Upper lobe of left lung (tissue), 6 donors: ENCODE data around the gene MATN4. TPM values are rescaled to one million over a fixed set of nuclear protein-coding genes. Genes with fewer than 3 reads are reported as not detected.
A peak's percentile ranks its signal among the peaks of the same experiment; 100 is the strongest.

Source experiments
- ATAC-seq, 2 donors: fragments of 200-7000 bp; cut with Tn5 transposase; one replicate each; pipeline ENCODE4 v1.9.1; 2022; ENCODE audit warnings: mild to moderate bottlenecking in 2 of 2, moderate library complexity in 2 of 2; ENCODE audit not compliant: low FRiP score in 2 of 2
- DNase-seq, 2 donors: peaks; one replicate each; pipeline ENCODE4 v3.0.0-alpha.2; 2019 to 2020
- H3K27ac ChIP-seq, 4 donors: fragments of 200-600 bp; sonication (generic); one replicate each; pipeline ENCODE4 v1.5.1; 2016 to 2019
- H3K27me3 ChIP-seq, 4 donors: fragments of 200-600 bp; sonication (generic); one replicate each; pipeline ENCODE4 v1.5.1; 2017 to 2019
- H3K36me3 ChIP-seq, 4 donors: fragments of 200-600 bp; sonication (generic); one replicate each; pipeline ENCODE4 v1.5.1; 2016 to 2019
- H3K4me1 ChIP-seq, 4 donors: fragments of 200-600 bp; sonication (generic); one replicate each; pipeline ENCODE4 v1.5.1; 2018 to 2019
- H3K4me3 ChIP-seq, 4 donors: fragments of 200-600 bp; sonication (generic); one replicate each; pipeline ENCODE4 v1.5.1; 2017 to 2019; ENCODE audit warnings: mild to moderate bottlenecking in 2 of 4, moderate library complexity in 1 of 4
- H3K9me3 ChIP-seq, 4 donors: fragments of 200-600 bp; sonication (generic); one replicate each; pipeline ENCODE4 v1.5.1; 2018 to 2019
- EP300 ChIP-seq, 4 donors: sonication (generic); formaldehyde crosslinking; IDR thresholded peaks; one replicate each; pipeline ENCODE4 v1.5.1; 2017; ENCODE audit warnings: antibody characterized with exemption in 4 of 4, control low read depth in 2 of 4
- POLR2A ChIP-seq, 4 donors: fragments of 450-650 bp; IDR thresholded peaks; one replicate each; pipeline ENCODE4 v1.5.1; 2016 to 2017; ENCODE audit warnings: antibody characterized with exemption in 4 of 4, mild to moderate bottlenecking in 2 of 4
- POLR2AphosphoS5 ChIP-seq, 2 donors: sonication (generic); formaldehyde crosslinking; IDR thresholded peaks; one replicate each; pipeline ENCODE4 v1.5.1; 2017; ENCODE audit warnings: antibody characterized with exemption in 2 of 2
- WGBS, 2 donors: methylation state at CpG; one replicate each; pipeline ENCODE4 v1.1.5; 2017 to 2018; 5-methylcytosine and 5-hydroxymethylcytosine counted together
- total RNA-seq, 6 donors: library from RNA; depleted of rRNA in 4 of 6; stranded (reverse); fragments of >200 nt in 4 of 6; gene quantifications; one replicate each; pipeline versions ENCODE4 v1.1.0 to v1.2.1, GENCODE V29; 2016 to 2021
- TF ChIP-seq, protein P1 (sequence below), 6 experiments: fragments of 450-650 bp in 4 of 6; fragments of 200-600 bp in 2 of 6; sonication (generic) in 2 of 6; IDR thresholded peaks; one replicate each; pipeline ENCODE4 v1.5.1; 2016 to 2019; ENCODE audit warnings: antibody characterized with exemption in 6 of 6
- donor health status: DM: no; HTN: no; CAD: no; lungs with moderate emphysema.
- donor health status: DM: no; HTN: yes; CAD: no; lungs with severe emphysema.

MATN4 gene
- total RNA-seq, 6 donors from 2014 or later: 0.30 to 0.44 TPM; not detected in 4

DNA sequence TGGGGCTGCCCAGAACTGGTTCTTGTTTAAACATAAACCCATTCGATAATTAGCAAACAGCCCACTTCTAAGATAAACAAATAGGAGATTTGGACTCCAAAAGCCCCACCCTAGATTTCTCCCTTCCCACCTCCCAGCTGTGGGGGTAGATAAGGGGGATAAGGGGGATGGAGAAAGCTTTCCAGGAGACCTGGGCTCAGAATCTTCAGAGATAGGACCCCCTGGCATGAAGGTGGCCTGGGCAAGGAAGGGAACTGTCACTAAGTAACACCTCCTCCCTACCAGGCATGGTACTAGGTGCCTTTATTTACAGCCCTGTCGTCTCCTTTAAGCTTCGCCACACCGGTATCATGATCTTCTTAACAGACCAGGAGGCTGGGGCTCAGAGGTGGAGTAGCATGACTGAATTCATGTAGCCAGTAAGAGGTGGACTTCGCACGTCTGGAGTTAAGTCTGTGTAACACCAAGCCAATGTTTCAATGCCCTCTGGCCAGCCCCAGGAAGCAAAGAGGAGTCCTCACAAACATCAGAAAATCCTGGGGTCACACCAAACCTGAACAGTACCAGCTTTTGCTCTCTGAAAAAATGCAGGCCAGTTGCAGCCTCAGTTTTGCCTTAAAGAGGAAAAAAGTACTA, 35.6 kb upstream of the MATN4 start:
- peak overlapping the region in 3 of 4 donors; percentile 55 to 88 (median 74) for H3K4me3 ChIP-seq
- WGBS, 2 donors: 51 to 61% methylated on average over 4 to 6 of the region's 6 CpGs
- no peak for TF ChIP-seq EP300 (IDR thresholded peaks at IDR 0.05)
- peaks cover 68 to 92% (median 79%) of the 10 kb centered on the region in 4 donors for H3K4me1 ChIP-seq
- peak overlapping the region; percentile 91 to 92 (median 92) for H3K27ac ChIP-seq
- ATAC-seq: no peak
- DNase-seq: no peak
- peaks cover 0 to 15% (median 3%) of the 10 kb centered on the region in 4 donors for H3K36me3 ChIP-seq
- no peaks in the 10 kb centered on the region for H3K27me3 ChIP-seq
- H3K9me3 ChIP-seq: no peaks in the 10 kb centered on the region

DNA sequence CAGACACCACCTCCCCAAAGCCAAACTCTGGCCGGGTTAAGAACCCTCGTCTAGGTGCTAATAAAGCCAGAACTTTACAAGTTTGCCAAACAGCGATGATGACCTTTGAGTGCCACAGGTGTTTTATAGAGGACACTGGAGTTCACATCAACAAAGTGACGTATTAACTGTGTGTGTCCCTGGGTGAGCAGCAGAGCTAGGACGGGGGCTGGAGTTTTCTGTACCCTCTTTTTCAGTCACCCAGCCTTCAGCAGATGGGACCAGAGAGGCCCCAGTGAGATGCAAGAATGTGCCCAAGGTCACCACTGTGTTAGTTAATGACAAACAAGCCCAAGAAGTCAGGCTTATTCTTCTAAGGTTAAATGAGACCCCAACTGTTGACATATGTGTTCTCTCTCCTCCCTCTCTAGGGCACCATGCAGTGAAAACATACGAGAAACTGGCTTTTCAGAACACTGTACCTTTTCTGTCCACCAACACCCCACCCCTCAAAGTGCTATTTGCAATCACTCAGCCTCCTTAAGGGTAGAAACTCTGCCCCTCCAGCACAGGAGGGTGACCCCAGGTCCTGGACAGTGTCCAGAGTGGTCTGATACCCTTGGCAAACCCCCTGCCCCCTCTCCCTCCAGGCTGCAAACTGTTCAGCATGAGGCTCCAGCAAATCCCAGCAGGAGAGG, 34.9 kb upstream of the MATN4 start:
- no peak for ATAC-seq
- peaks cover 70 to 94% (median 81%) of the 10 kb centered on the region in 4 donors for H3K4me1 ChIP-seq

DNA sequence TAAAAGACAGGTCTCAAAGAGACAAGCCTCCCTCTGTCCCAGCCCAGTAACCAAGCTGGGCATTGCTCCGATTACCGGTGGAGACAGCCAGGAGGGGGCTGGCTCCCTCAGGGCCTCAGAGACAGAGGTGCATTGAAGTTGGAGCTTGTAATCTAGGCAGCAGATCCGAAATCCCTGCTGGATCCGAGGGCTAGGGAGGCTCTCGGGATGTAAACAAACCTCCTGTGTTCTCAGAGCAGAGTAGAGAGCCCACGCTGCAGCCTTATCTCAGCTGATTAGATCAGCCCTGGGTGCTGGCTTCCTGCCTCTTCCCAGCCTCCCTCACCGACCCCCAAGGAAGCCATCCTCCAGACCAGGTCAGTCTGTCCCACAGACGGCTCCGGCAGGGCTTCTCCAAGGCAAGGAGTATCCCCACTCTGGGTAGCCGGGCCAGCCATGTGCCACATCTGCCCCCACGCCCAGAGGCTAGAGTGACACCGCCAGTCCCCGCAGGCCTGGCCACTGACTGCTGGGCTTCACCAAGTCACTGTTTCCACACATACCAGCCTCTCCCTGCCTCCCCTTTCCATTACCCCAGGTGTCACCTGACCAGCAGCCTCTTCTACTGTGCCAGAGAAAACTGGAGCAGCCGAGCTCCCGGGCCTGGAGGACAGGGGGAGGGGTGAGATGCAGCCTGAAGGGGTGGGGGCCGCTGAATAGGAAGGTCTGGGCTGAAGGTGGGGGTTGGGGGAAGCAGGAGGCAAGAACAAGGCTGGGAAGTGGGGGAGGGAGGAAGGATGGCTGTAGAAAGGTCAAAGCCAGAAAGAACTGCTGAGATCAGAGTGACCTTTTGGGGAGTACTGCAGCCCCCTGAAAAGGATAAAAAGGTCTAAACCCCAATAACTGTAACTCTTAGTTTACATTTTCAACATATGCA, 34.1 kb upstream of the MATN4 start:
- ATAC-seq: peak; percentile 2 to 66
- DNase-seq: peak; percentile 77 to 83
- 29 to 55% methylated on average over 8 to 16 of the region's 16 CpGs for WGBS, 2 donors

More for the DNA sequence above, 34.9 kb upstream of the MATN4 start:
- H3K9me3 ChIP-seq: no peaks in the 10 kb centered on the region
- H3K27me3 ChIP-seq: no peaks in the 10 kb centered on the region
- H3K36me3 ChIP-seq: peaks cover 0 to 15% (median 3%) of the 10 kb centered on the region in 4 donors
- TF ChIP-seq EP300 (IDR thresholded peaks at IDR 0.05) (no peak), POLR2A (IDR thresholded peaks at IDR 0.05) (no peak), POLR2AphosphoS5 (IDR thresholded peaks at IDR 0.05) (no peak)
- TF ChIP-seq, protein P1, sequence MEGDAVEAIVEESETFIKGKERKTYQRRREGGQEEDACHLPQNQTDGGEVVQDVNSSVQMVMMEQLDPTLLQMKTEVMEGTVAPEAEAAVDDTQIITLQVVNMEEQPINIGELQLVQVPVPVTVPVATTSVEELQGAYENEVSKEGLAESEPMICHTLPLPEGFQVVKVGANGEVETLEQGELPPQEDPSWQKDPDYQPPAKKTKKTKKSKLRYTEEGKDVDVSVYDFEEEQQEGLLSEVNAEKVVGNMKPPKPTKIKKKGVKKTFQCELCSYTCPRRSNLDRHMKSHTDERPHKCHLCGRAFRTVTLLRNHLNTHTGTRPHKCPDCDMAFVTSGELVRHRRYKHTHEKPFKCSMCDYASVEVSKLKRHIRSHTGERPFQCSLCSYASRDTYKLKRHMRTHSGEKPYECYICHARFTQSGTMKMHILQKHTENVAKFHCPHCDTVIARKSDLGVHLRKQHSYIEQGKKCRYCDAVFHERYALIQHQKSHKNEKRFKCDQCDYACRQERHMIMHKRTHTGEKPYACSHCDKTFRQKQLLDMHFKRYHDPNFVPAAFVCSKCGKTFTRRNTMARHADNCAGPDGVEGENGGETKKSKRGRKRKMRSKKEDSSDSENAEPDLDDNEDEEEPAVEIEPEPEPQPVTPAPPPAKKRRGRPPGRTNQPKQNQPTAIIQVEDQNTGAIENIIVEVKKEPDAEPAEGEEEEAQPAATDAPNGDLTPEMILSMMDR (IDR thresholded peaks at IDR 0.05): no peak
- peak overlapping the region; percentile 91 to 92 (median 92) for H3K27ac ChIP-seq
- WGBS, 2 donors: 56 to 58% methylated on average over 6 of the region's 6 CpGs
- peak overlapping the region in 3 of 4 donors; percentile 55 to 88 (median 74) for H3K4me3 ChIP-seq
- DNase-seq: peak in 1 of 2 donors; percentile 64

DNA sequence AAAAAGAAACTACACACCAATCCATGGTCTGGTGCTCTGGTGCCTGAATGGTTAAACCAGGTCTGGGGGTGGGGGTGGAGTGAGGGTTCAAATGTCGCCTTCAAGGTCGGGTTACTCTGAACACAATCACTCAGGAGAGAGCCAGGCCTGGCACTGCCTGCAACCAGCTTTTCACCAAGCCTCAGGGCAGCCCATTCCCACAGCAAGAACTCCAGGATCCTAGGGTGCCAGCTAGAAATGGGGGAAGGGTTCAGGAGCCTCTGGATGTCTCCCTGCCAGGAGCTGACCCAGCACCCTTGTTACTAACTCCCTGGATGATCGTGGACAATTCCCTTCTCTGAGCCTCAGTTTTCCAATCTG, 33.5 kb upstream of the MATN4 start:
- ATAC-seq (no peak), DNase-seq (no peak)
- Histone ChIP-seq H3K4me1 (peaks cover 69 to 96% (median 81%) of the 10 kb centered on the region in 4 donors), H3K9me3 (no peaks in the 10 kb centered on the region), H3K4me3 (peak overlapping the region in 3 of 4 donors; percentile 55 to 88 (median 74)), H3K27ac (peak overlapping the region; percentile 91 to 92 (median 92)), H3K27me3 (no peaks in the 10 kb centered on the region), H3K36me3 (peaks cover 0 to 18% (median 3%) of the 10 kb centered on the region in 4 donors)
- TF ChIP-seq POLR2AphosphoS5 (IDR thresholded peaks at IDR 0.05) (no peak), EP300 (IDR thresholded peaks at IDR 0.05) (no peak), POLR2A (IDR thresholded peaks at IDR 0.05) (no peak)
- TF ChIP-seq, protein P1 (IDR thresholded peaks at IDR 0.05): no peak
- 47 to 60% methylated on average over 2 to 3 of the region's 3 CpGs for WGBS, 2 donors

More for the DNA sequence above, 34.1 kb upstream of the MATN4 start:
- peaks cover 73 to 96% (median 82%) of the 10 kb centered on the region in 4 donors for H3K4me1 ChIP-seq
- peak overlapping the region in 3 of 4 donors; percentile 55 to 88 (median 74) for H3K4me3 ChIP-seq
- no peaks in the 10 kb centered on the region for H3K9me3 ChIP-seq
- TF ChIP-seq, protein P1 (IDR thresholded peaks at IDR 0.05): no peak
- TF ChIP-seq POLR2A (IDR thresholded peaks at IDR 0.05): peak in 3 of 4 donors; percentile 34 to 70 (median 44)
- TF ChIP-seq POLR2AphosphoS5 (IDR thresholded peaks at IDR 0.05): peak; percentile 63 to 68
- TF ChIP-seq EP300 (IDR thresholded peaks at IDR 0.05): peak in 1 of 4 donors; percentile 64
- H3K36me3 ChIP-seq: peaks cover 0 to 15% (median 3%) of the 10 kb centered on the region in 4 donors
- H3K27ac ChIP-seq: peak overlapping the region; percentile 91 to 92 (median 92)
- H3K27me3 ChIP-seq: no peaks in the 10 kb centered on the region
